ENCODE data around the gene UAP1L1. TPM values are rescaled to one million over a fixed set of nuclear protein-coding genes. Genes with fewer than 3 reads are reported as not detected.

UAP1L1 gene
- total RNA-seq, 4 donors from 2014 or later, result 8.1 to 20.7 (median 12.3) TPM

DNA sequence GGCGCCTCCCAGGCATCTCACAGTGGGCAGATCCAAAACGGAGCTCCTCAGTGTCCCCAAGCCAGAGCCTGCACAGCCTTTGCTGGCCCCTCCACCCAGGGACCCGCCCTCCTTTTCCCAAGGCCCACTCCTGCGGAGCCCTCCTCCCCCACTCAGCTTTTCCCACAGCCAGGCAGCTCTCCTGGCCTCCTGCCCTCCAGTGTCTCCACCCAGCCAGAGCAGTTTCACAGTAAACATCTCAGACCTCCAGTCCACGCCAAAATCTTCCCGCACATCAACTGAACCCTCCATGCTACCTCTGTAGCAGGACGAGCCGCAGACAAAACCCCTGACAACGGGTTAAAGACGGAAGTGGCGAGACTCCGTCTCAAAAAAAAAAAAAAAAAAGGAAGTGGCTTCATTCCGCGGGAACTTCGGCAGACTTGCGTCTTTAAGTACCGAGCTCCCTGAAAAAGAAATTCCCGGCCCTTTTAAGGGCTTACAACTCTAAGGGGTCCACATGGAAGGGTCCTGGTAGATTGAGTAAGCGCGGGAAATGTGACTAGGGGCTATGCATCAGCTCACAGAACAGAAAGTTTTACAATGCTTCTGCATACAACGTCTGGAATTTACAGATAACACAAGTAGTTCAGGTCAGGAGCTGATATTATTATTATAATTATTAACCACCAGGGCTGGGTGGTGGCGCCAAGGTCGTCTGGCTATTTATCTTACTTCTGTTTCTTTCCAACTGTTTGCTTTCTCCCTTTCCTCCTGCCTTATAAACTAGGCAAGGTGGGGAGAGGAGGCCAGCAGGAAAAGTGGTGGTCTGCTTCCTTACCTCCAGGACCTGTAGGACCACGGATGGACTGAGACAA lies 50.2 kb downstream of the UAP1L1 start:
- Histone ChIP-seq H3K4me3 (peak overlapping the region in 2 of 4 donors; percentile 26 to 34), H3K4me1 (peaks cover 0 to 33% (median 9%) of the 10 kb centered on the region in 4 donors), H3K27me3 (peaks cover 0 to 5% of the 10 kb centered on the region in 2 donors), H3K36me3 (no peaks in the 10 kb centered on the region), H3K27ac (peak overlapping the region in 2 of 4 donors; percentile 14 to 60), H3K9me3 (peaks cover 0 to 24% (median 0%) of the 10 kb centered on the region in 4 donors)
- TF ChIP-seq POLR2A (IDR thresholded peaks at IDR 0.05), result no peak
- no peak for DNase-seq (ENCODE audit: low spot score in 2 of 2)
- WGBS, 2 donors, result 61 to 63% methylated on average over 24 of the region's 24 CpGs

DNA sequence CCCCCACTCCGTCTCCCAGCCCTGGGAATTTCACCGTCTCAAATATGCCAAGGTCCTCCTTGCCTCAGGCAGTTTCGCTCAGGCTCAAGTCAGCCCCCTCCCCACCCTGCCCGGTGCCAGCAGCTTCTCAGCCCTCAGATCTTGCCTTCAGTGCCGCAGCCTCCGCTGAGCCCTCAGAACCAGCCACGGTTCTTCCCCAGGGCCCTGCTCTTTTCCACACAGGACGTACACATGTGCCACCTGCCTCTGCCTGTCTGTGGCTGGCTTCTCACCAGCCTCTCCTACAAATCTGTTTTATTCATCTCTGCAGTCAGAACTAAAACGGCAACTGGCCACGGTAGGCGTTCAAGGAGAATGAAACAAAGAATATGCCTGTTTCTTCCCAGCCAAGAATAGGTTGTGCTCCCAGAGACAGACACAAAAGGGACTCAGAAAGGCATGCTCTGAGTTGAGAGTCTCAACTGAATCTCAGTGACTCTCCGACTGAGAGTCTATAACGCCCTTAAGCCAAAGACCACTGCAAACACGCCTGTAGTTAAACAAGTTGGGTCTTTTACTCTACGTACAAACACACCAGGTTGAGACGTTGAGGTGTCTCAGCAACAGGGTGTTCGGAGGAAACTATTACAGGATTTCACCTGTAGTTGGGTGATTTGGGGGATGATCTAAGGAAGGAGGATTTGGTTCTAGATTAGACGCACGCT lies 51.0 kb downstream of the UAP1L1 start:
- Histone ChIP-seq H3K4me1 (peaks cover 0 to 33% (median 9%) of the 10 kb centered on the region in 4 donors), H3K9me3 (peaks cover 0 to 28% (median 0%) of the 10 kb centered on the region in 4 donors), H3K27me3 (peaks cover 0 to 8% of the 10 kb centered on the region in 2 donors), H3K27ac (peak overlapping the region in 2 of 4 donors; percentile 14 to 79), H3K4me3 (peak overlapping the region in 3 of 4 donors; percentile 55 to 65 (median 61)), H3K36me3 (no peaks in the 10 kb centered on the region)
- WGBS, 2 donors, result 62 to 64% methylated on average over 19 of the region's 19 CpGs
- DNase-seq (ENCODE audit: low spot score in 2 of 2), result no peak
- no peak for TF ChIP-seq EP300 (IDR thresholded peaks at IDR 0.05)
- TF ChIP-seq, protein P1, sequence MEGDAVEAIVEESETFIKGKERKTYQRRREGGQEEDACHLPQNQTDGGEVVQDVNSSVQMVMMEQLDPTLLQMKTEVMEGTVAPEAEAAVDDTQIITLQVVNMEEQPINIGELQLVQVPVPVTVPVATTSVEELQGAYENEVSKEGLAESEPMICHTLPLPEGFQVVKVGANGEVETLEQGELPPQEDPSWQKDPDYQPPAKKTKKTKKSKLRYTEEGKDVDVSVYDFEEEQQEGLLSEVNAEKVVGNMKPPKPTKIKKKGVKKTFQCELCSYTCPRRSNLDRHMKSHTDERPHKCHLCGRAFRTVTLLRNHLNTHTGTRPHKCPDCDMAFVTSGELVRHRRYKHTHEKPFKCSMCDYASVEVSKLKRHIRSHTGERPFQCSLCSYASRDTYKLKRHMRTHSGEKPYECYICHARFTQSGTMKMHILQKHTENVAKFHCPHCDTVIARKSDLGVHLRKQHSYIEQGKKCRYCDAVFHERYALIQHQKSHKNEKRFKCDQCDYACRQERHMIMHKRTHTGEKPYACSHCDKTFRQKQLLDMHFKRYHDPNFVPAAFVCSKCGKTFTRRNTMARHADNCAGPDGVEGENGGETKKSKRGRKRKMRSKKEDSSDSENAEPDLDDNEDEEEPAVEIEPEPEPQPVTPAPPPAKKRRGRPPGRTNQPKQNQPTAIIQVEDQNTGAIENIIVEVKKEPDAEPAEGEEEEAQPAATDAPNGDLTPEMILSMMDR (IDR thresholded peaks at IDR 0.05), result no peak
- no peak for TF ChIP-seq POLR2A (IDR thresholded peaks at IDR 0.05)

DNA sequence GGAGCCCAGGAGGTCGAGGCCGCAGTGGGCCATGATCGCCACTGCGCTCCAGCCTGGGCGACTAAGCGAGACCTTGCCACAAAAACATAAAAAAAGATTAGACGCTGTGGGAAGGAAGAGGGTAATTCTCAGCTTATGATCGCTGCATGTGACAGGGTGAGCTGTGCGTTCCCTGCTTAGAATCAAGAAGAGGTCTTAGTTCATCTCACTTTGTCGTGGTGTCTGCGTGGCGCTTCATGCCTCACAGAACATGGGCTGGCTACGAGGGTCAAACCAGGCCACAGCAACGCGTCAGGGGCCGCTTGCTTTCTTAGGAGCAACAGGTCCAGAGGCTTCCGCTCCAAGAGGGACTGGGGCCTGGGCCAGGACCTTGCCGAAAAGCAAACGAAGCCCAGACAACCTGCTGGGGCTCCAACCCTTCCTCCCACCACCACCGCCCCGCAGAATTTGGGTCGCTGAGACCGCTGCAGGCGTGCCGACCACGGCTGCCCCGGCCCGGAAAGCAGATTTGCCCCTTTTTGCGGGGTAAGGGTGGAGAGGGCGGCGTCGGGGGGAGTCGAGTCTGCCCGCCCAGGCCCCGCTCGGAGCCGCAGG lies 51.6 kb downstream of the UAP1L1 start:
- Histone ChIP-seq H3K9me3 (peaks cover 0 to 28% (median 0%) of the 10 kb centered on the region in 4 donors), H3K27ac (peak overlapping the region in 3 of 4 donors; percentile 71 to 79 (median 72)), H3K36me3 (no peaks in the 10 kb centered on the region), H3K4me3 (peak overlapping the region; percentile 55 to 65 (median 60)), H3K4me1 (peaks cover 0 to 33% (median 9%) of the 10 kb centered on the region in 4 donors), H3K27me3 (peaks cover 0 to 14% of the 10 kb centered on the region in 2 donors)
- 27 to 28% methylated on average over 24 to 29 of the region's 37 CpGs for WGBS, 2 donors
- TF ChIP-seq, protein P1 (IDR thresholded peaks at IDR 0.05), result no peak
- TF ChIP-seq POLR2A (IDR thresholded peaks at IDR 0.05), result no peak
- TF ChIP-seq EP300 (IDR thresholded peaks at IDR 0.05), result no peak
- DNase-seq (ENCODE audit: low spot score in 2 of 2), result no peak

DNA sequence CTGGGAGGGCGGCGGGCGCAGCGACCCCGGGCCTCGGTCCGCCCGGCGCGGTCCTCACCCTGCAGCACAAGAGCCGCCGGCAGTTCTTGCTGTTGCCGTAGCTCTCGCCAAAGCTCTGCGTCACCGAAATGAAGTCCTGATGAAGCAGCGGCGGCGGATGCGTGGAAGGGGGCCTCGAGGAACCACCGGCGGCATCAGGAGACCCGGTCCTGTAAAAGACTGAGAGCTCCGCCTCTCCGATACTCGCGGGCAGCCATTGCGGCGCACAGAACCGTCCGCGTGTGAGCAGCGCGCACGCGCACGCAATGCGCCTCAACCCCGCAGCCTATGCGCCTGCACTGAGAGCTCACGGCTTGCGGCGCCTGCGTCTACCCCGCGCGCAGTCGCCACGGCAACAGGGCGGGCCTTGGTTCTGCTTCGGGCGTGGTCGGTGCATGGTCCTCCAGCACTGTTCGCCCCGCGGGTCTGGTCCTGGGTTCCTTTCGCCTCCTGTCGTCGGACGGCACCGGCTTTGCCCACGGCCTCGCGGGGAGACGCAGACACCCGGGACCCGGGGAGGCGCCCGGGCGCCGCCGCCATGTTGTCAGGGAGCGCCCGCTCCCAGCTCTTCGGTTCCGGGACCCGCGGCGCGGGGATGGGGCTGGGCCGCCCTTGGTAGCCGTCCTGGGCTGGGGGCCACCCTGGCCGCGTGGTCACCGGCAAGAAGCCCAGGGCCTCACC lies 52.3 kb downstream of the UAP1L1 start:
- peak in 1 of 2 donors; percentile 76 for TF ChIP-seq EP300 (IDR thresholded peaks at IDR 0.05)
- TF ChIP-seq, protein P1 (IDR thresholded peaks at IDR 0.05), result peak in 1 of 5 experiments; percentile 13
- TF ChIP-seq POLR2A (IDR thresholded peaks at IDR 0.05), result no peak
- Histone ChIP-seq H3K9me3 (peaks cover 0 to 28% (median 0%) of the 10 kb centered on the region in 4 donors), H3K4me1 (peaks cover 0 to 33% (median 9%) of the 10 kb centered on the region in 4 donors), H3K27me3 (peaks cover 0 to 20% of the 10 kb centered on the region in 2 donors), H3K4me3 (peak overlapping the region; percentile 55 to 65 (median 60)), H3K27ac (peak overlapping the region in 3 of 4 donors; percentile 71 to 79 (median 72)), H3K36me3 (no peaks in the 10 kb centered on the region)
- DNase-seq (ENCODE audit: low spot score in 2 of 2), result peak; percentile 45 to 54
- 2% methylated on average over 53 to 57 of the region's 86 CpGs for WGBS, 2 donors

All from tibial nerve (tissue), 4 donors.